ENCODE data around the gene PANX2. TPM values are rescaled to one million over a fixed set of nuclear protein-coding genes. Genes with fewer than 3 reads are reported as not detected.
"Not testable (repeated sequence)": the region's sequence is repeated elsewhere in the genome, so short reads cannot be mapped to it uniquely, and the experiment has no call there.

The PANX2 gene
- total and polyA plus RNA-seq, 2 of the 4 experiments (the other 2 are of a cell fraction) = 0.18 to 1.7 TPM

- H4K8ac ChIP-seq (ENCODE audit: low read depth in 2 of 2, low read length in 2 of 2); H3K18ac ChIP-seq (ENCODE audit: low read depth, low read length); H2AFZ ChIP-seq (replicated peaks; ENCODE audit: low read length, poor library complexity); H3K4me2 ChIP-seq (ENCODE audit: low read depth, low read length); H3K9me1 ChIP-seq (ENCODE audit: insufficient read depth, low read length); H2BK20ac ChIP-seq (ENCODE audit: low read depth, low read length); CTCF ChIA-PET; H3K9me3 ChIP-seq (ENCODE audit: control insufficient read depth, insufficient read depth, low read length); H3K4me3 ChIP-seq (ENCODE audit: insufficient read depth, low read depth, low read length); H2BK15ac ChIP-seq (ENCODE audit: low read depth, low read length); H3K27me3 ChIP-seq (ENCODE audit: control insufficient read depth, insufficient read depth, low read length); H3K23ac ChIP-seq (ENCODE audit: low read depth, low read length); DNase-seq; H2BK5ac ChIP-seq (ENCODE audit: low read depth, low read length, poor library complexity, severe bottlenecking); H4K91ac ChIP-seq (ENCODE audit: insufficient read depth, low read depth, low read length); H3K56ac ChIP-seq (ENCODE audit: extremely low read depth, insufficient read depth, low read length); BruUV-seq (replicated peaks); H2AK5ac ChIP-seq (ENCODE audit: low read depth, low read length); H3K36me3 ChIP-seq (ENCODE audit: control insufficient read depth, insufficient read depth, low read length); POLR2A ChIA-PET (ENCODE audit: unreplicated experiment); H3K4ac ChIP-seq (ENCODE audit: low read depth, low read length); H3K9ac ChIP-seq (ENCODE audit: low read depth, low read length); H4K5ac ChIP-seq (ENCODE audit: low read depth, low read length); H3K27ac ChIP-seq (ENCODE audit: insufficient read depth, low read length); H2BK120ac ChIP-seq (ENCODE audit: low read depth, low read length); dilution Hi-C loops (cut with HindIII; ENCODE audit: low sequenced_read_pairs, unreplicated experiment); H3K14ac ChIP-seq (replicated peaks; ENCODE audit: low read depth, low read length); H3K4me1 ChIP-seq (ENCODE audit: control insufficient read depth, insufficient read depth, low read length); H3K79me1 ChIP-seq (ENCODE audit: low read depth in 1 of 2, low read length in 2 of 2); H4K20me1 ChIP-seq (ENCODE audit: insufficient read depth, low read length); ATAC-seq (ENCODE audit: low read depth); H2AK9ac ChIP-seq (replicated peaks; ENCODE audit: low read depth, low read length, poor library complexity): not testable (repeated sequence)
- intact Hi-C loops (cut with micrococcal nuclease) = loop anchor here (1.0 kb wide), 1 partner anchor 39 kb away; no protein-coding TSS in a partner anchor
- 100% methylated on average over 1 of the region's 26 CpGs; no CpG with 5 or more reads in 1 of the 2 experiments for WGBS, 2 experiments (ENCODE audit: extremely low coverage in 2 of 2, insufficient read length in 1 of 2)
- in situ Hi-C loops (cut with MboI; ENCODE audit: low sequenced_read_pairs) = loop anchor here (5.0 kb wide), 1 partner anchor 65 kb away; no protein-coding TSS in a partner anchor
Observed at GRCh38 chr22:50147258-50148165, 23.0 kb upstream of the PANX2 start.

Data from IMR-90 (cell line).